Kidney epithelial cell (primary cell): Measurements from ENCODE around the gene ARRDC4. TPM values are rescaled to one million over a fixed set of nuclear protein-coding genes. Genes with fewer than 3 reads are reported as not detected.
"Not testable (repeated sequence)": the region's sequence is repeated elsewhere in the genome, so short reads cannot be mapped to it uniquely, and the experiment has no call there.

Experiments
- DNase-seq: peaks from one replicate; pipeline ENCODE4 v3.0.0-alpha.2; 2010; ENCODE audit warnings: low read depth
- H3K27me3 ChIP-seq: 2 replicates; pipeline ENCODE4 v1.6.0; 2011; ENCODE audit warnings: low read length; ENCODE audit not compliant: control insufficient read depth, insufficient read depth
- H3K36me3 ChIP-seq: 2 replicates; pipeline ENCODE4 v1.5.1; 2011; ENCODE audit warnings: low read length; ENCODE audit not compliant: control insufficient read depth, insufficient read depth
- H3K4me3 ChIP-seq: 2 replicates; pipeline ENCODE4 v1.5.1; 2011; ENCODE audit warnings: low read depth, mild to moderate bottlenecking, control low read depth, low read length
- CTCF ChIP-seq: IDR thresholded peaks from 2 replicates; pipeline ENCODE4 v1.5.1; 2011; ENCODE audit warnings: mild to moderate bottlenecking, moderate library complexity, low read length, control low read depth, inconsistent platforms; ENCODE audit not compliant: insufficient read depth, poor library complexity, severe bottlenecking
- total RNA-seq: library from RNA; depleted of rRNA; stranded (reverse); fragments of >200 nt; gene quantifications from 2 replicates; pipeline ENCODE4 v1.2.3, GENCODE V29; 2015

Gene ARRDC4
- total RNA-seq, 1 donor from 2014 or later, result 4.4 TPM

DNA sequence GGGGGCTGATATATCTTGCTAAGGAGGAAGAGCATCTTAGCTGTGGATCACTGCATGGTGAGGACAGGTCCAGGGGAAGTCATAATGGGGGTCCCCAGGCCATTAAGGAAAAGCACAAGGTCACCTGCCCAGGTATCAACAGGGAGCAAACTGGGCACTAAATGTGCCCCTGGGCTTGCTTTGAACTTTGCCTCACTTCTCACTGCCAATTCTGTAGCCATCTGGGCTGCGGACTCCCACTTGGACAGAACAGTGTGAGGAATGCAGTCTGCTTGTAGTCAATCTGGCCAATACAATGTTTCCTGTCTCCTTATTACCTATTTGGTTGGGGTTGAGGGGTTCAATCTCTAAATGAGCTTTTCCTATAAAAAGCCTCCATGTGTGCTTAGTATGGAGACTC lies 21.3 kb downstream of the ARRDC4 start:
- Histone ChIP-seq H3K36me3 (no peaks in the 10 kb centered on the region), H3K4me3 (no peak overlapping the region), H3K27me3 (no peaks in the 10 kb centered on the region)
- no peak for DNase-seq
- no peak for TF ChIP-seq CTCF

- H3K4me3 ChIP-seq, result no peak overlapping the region
- TF ChIP-seq CTCF, result no peak
- no peaks in the 10 kb centered on the region for H3K27me3 ChIP-seq
- no peaks in the 10 kb centered on the region for H3K36me3 ChIP-seq
- DNase-seq, result no peak
These were observed 23.7 kb downstream of the ARRDC4 start for GRCh38 chr15:97984157-97984556.

DNA sequence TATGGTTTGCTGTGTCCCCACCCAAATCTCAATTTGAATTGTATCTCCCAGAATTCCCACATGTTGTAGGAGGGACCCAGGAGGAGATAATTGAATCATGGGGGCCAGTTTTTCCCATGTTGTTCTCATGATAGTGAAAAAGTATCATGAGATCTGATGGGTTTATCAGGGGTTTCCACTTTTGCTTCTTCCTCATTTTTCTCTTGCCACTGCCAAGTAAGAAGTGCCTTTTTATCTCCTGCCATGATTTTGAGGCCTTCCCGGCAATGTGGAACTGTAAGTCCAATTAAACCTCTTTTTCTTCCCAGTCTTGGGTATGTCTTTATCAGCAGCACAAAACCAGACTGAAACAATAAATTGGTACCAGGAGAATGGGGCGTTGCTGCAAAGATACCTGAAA lies 25.5 kb downstream of the ARRDC4 start:
- H3K36me3 ChIP-seq, DNase-seq, H3K27me3 ChIP-seq, H3K4me3 ChIP-seq: not testable (repeated sequence)

- no peak for TF ChIP-seq CTCF
- H3K27me3 ChIP-seq, result no peaks in the 10 kb centered on the region
- H3K4me3 ChIP-seq, result no peak overlapping the region
- DNase-seq, result no peak
- no peaks in the 10 kb centered on the region for H3K36me3 ChIP-seq
These were observed 26.3 kb downstream of the ARRDC4 start for GRCh38 chr15:97986781-97987180.

DNA sequence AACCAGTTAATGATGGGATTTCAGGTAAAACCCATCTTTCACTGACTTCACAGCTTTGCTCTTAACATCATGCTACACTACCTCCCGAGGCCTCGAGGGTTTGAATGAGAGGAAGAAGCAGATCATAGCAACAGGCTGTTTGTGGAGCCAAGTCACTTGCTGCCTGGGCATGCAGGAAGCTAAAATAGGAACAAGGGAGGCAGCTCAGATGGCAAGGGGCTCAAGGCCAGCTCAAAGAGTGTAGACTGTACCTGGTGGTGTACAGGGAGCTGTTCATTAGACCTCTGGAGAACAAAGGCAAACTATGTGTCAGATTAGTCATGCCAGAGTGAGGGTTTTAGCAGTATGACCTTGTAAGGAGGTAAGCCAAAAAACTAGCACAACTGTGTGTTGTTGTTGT lies 28.8 kb downstream of the ARRDC4 start:
- Histone ChIP-seq H3K27me3 (no peaks in the 10 kb centered on the region), H3K4me3 (no peak overlapping the region), H3K36me3 (no peaks in the 10 kb centered on the region)
- DNase-seq, result no peak
- TF ChIP-seq CTCF, result no peak

GRCh38 chr15:97991972-97992541 lies 31.6 kb downstream of the ARRDC4 start:
- Histone ChIP-seq H3K36me3 (no peaks in the 10 kb centered on the region), H3K4me3 (no peak overlapping the region), H3K27me3 (no peaks in the 10 kb centered on the region)
- no peak for DNase-seq
- no peak for TF ChIP-seq CTCF
